Gastroesophageal sphincter (tissue), 4 donors: ENCODE data around the gene ABCC12. TPM values are rescaled to one million over a fixed set of nuclear protein-coding genes. Genes with fewer than 3 reads are reported as not detected.

Experiments
- ATAC-seq: fragments of 150-250 bp; one replicate; pipeline ENCODE4 v1.9.1; 2016; ENCODE audit warnings: mild to moderate bottlenecking, moderate library complexity
- H3K27ac ChIP-seq, 4 donors: fragments of 200-600 bp; sonication (generic) in 3 of 4; 1 replicate in 3 of 4; 2 replicates in 1 of 4; pipeline ENCODE4 v1.5.1; 2016 to 2019
- H3K27me3 ChIP-seq: fragments of 200-600 bp; sonication (generic); one replicate; pipeline ENCODE4 v1.5.1; 2019
- H3K36me3 ChIP-seq, 2 donors: fragments of 200-600 bp; sonication (generic); one replicate each; pipeline ENCODE4 v1.5.1; 2019; ENCODE audit warnings: control low read depth in 1 of 2
- H3K4me1 ChIP-seq, 3 donors: fragments of 200-600 bp; sonication (generic); 1 replicate in 2 of 3; 2 replicates in 1 of 3; pipeline ENCODE4 v1.5.1; 2016 to 2019; ENCODE audit warnings: control low read depth in 2 of 3
- H3K4me3 ChIP-seq, 2 donors: fragments of 200-600 bp; sonication (generic); one replicate each; pipeline ENCODE4 v1.5.1; 2019; ENCODE audit warnings: mild to moderate bottlenecking in 1 of 2, moderate library complexity in 1 of 2
- H3K9me3 ChIP-seq, 3 donors: fragments of 200-600 bp; sonication (generic); one replicate each; pipeline ENCODE4 v1.5.1; 2017 to 2019; ENCODE audit warnings: control low read depth in 2 of 3
- EP300 ChIP-seq: sonication (generic); formaldehyde crosslinking; IDR thresholded peaks from one replicate; pipeline ENCODE4 v1.6.1; 2017; ENCODE audit warnings: antibody characterized with exemption, mild to moderate bottlenecking
- POLR2A ChIP-seq, 2 donors: fragments of 450-650 bp; IDR thresholded peaks; one replicate each; pipeline ENCODE4 v1.6.1; 2017; ENCODE audit warnings: antibody characterized with exemption in 2 of 2, mild to moderate bottlenecking in 2 of 2, moderate library complexity in 1 of 2
- POLR2AphosphoS5 ChIP-seq: sonication (generic); formaldehyde crosslinking; IDR thresholded peaks from one replicate; pipeline ENCODE4 v1.6.1; 2017; ENCODE audit warnings: antibody characterized with exemption
- WGBS, 2 donors: methylation state at CpG; one replicate each; pipeline ENCODE4 v1.1.5; 2018; ENCODE audit warnings: low coverage in 1 of 2; 5-methylcytosine and 5-hydroxymethylcytosine counted together
- total RNA-seq, 4 donors: library from RNA; depleted of rRNA; stranded (reverse); fragments of >200 nt; gene quantifications; one replicate each; pipeline ENCODE4 v1.1.0, GENCODE V29; 2016
- TF ChIP-seq, protein P1 (sequence below), 4 experiments: fragments of 200-600 bp in 2 of 4; fragments of 450-650 bp in 2 of 4; sonication (generic) in 1 of 4; IDR thresholded peaks; one replicate each; pipeline ENCODE4 v1.5.1; 2017 to 2019; ENCODE audit warnings: antibody characterized with exemption in 4 of 4, mild to moderate bottlenecking in 2 of 4, moderate library complexity in 2 of 4

Gene ABCC12
- total RNA-seq, 4 donors from 2014 or later = not detected

DNA sequence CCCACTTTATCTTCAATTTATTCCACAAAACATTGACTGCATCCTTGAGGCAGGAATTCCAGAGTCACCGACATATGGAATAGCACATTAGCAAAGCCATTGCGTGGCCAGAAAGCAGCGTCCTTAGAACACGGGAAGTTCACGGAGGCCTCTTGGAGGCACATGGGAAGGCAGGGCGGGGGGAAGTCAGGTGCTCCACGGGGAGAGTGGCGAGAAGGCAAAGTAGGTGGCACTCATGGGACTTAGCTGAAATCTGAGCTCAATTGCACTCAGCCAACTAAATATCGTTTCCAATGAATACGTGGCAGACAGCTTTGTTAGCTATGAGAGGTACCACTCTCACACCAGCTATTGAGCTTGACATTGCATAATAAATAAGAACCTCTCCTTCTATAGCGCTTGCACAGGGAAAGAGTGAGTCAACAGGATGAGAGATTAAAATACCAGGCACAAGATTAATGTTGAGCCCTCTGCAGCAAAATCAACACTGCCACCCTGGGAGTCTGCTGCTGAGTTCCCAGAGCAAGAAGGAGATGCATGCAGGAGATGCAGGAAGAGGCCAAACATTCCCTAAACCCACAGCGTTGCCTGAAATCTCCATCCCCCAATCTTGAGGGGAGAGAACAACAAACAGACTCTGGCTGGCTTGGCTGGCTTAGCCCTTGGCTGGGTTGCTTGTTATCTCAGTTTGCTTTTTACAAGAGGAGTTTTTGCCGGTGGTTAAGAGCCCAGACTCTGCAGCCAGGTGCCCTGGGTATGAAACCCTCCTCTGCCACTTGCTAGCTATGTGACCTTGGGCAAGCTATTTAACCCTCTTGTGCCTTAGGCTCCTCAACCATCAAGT lies 28.8 kb downstream of the ABCC12 start:
- H3K27ac ChIP-seq = no peak overlapping the region
- H3K27me3 ChIP-seq = no peaks in the 10 kb centered on the region
- no peaks in the 10 kb centered on the region for H3K36me3 ChIP-seq
- 17 to 25% methylated on average over 1 to 6 of the region's 13 CpGs for WGBS, 2 donors
- no peak for TF ChIP-seq POLR2AphosphoS5
- TF ChIP-seq, protein P1, sequence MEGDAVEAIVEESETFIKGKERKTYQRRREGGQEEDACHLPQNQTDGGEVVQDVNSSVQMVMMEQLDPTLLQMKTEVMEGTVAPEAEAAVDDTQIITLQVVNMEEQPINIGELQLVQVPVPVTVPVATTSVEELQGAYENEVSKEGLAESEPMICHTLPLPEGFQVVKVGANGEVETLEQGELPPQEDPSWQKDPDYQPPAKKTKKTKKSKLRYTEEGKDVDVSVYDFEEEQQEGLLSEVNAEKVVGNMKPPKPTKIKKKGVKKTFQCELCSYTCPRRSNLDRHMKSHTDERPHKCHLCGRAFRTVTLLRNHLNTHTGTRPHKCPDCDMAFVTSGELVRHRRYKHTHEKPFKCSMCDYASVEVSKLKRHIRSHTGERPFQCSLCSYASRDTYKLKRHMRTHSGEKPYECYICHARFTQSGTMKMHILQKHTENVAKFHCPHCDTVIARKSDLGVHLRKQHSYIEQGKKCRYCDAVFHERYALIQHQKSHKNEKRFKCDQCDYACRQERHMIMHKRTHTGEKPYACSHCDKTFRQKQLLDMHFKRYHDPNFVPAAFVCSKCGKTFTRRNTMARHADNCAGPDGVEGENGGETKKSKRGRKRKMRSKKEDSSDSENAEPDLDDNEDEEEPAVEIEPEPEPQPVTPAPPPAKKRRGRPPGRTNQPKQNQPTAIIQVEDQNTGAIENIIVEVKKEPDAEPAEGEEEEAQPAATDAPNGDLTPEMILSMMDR (IDR thresholded peaks at IDR 0.05) = no peak
- no peak for TF ChIP-seq EP300
- TF ChIP-seq POLR2A (IDR thresholded peaks at IDR 0.05) = no peak
- H3K9me3 ChIP-seq = no peaks in the 10 kb centered on the region
- H3K4me3 ChIP-seq = no peak overlapping the region
- H3K4me1 ChIP-seq = no peaks in the 10 kb centered on the region
- ATAC-seq = no peak

DNA sequence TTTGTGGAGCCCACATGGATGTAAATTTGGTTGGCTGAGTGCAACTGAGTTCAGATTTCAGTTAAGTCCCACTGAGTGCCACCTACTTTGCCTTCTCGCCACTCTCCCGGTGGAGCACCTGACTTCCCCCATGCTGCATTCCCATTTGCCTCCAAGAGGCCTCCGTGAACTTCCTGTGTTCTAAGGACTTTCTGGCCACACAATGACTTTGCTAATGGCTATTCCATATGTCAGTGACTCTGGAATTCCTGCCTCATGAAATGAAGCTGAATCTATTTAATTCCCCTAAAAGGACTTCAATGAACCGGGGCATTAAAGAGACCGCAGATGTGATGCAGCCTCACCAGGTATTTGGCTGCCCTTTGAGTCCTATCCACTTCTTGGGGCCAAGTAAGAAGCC lies 29.9 kb downstream of the ABCC12 start:
- Histone ChIP-seq H3K9me3 (no peaks in the 10 kb centered on the region), H3K27ac (no peak overlapping the region), H3K4me3 (no peak overlapping the region), H3K4me1 (no peaks in the 10 kb centered on the region), H3K27me3 (no peaks in the 10 kb centered on the region), H3K36me3 (no peaks in the 10 kb centered on the region)
- 62 to 83% methylated on average over 2 to 3 of the region's 5 CpGs for WGBS, 2 donors
- TF ChIP-seq EP300 (no peak), POLR2A (IDR thresholded peaks at IDR 0.05) (no peak), POLR2AphosphoS5 (no peak)
- TF ChIP-seq, protein P1 (IDR thresholded peaks at IDR 0.05) = no peak
- ATAC-seq = no peak

DNA sequence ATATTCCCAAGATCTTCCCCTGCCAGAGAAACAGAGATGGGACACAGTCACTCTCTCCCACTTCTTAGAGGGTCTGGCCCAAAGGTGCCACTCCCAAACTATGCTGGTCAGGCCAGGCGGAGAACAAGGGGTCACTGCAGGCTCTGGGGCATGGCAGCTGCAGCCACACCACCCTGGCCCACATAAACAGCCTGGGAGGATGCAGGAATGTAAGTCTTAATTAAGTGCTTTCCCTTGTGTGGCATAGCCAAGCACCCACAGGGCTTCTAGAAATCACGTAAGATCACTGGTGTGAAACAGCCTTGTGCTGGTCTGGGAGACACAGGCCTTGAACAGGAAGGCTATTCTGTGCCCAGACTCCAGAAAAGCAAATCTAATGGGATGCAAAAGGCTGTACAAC lies 31.5 kb downstream of the ABCC12 start:
- Histone ChIP-seq H3K4me1 (no peaks in the 10 kb centered on the region), H3K27ac (no peak overlapping the region), H3K36me3 (no peaks in the 10 kb centered on the region), H3K9me3 (no peaks in the 10 kb centered on the region), H3K27me3 (no peaks in the 10 kb centered on the region), H3K4me3 (no peak overlapping the region)
- ATAC-seq = no peak
- TF ChIP-seq, protein P1 (IDR thresholded peaks at IDR 0.05) = no peak
- TF ChIP-seq POLR2A (IDR thresholded peaks at IDR 0.05) = no peak
- no peak for TF ChIP-seq POLR2AphosphoS5
- TF ChIP-seq EP300 = no peak
- 100% methylated on average over 1 of the region's 2 CpGs; no CpG with 5 or more reads in 1 of the 2 donors for WGBS, 2 donors

DNA sequence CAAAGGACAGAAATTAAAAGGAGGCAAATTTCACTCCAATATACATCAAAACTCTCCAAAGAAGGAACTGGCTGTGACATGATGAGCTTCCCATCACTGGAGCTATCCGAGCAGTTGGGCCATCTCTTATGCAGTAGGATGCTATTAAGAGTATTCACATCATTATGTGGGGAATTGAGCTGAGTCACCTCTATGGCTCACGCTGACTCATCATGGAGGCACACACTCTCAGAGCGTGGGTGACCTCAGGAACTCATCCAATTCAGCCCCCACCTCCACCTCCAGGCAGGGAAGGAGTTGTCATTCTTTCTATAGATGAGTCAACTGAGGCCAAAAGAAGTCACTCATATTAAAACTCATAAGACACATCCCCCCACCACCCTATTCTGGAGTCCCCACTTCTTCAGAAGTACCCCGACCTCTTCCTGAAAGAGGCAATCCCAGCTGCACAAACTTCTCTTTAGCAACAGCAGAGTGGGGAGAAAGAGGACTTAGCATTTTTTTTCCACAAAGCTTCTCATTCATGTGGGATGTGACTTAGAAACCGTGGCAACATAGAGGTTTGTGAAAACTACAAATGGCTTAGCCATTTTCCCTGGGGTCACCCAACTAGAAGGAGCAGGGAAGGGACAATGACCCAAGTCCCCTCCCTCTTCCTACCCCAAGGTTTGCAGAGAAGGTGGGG lies 32.5 kb downstream of the ABCC12 start:
- Histone ChIP-seq H3K4me3 (no peak overlapping the region), H3K9me3 (no peaks in the 10 kb centered on the region), H3K36me3 (no peaks in the 10 kb centered on the region), H3K4me1 (no peaks in the 10 kb centered on the region), H3K27me3 (no peaks in the 10 kb centered on the region), H3K27ac (no peak overlapping the region)
- WGBS, 2 donors = 42 to 67% methylated on average over 2 to 3 of the region's 5 CpGs
- TF ChIP-seq, protein P1 (IDR thresholded peaks at IDR 0.05) = no peak
- TF ChIP-seq EP300 (no peak), POLR2AphosphoS5 (no peak), POLR2A (IDR thresholded peaks at IDR 0.05) (no peak)
- ATAC-seq = no peak
